ENCODE data around the gene PMF1.
"Not testable (repeated sequence)": the region's sequence is repeated elsewhere in the genome, so short reads cannot be mapped to it uniquely, and the experiment has no call there.

Gene PMF1

DNA sequence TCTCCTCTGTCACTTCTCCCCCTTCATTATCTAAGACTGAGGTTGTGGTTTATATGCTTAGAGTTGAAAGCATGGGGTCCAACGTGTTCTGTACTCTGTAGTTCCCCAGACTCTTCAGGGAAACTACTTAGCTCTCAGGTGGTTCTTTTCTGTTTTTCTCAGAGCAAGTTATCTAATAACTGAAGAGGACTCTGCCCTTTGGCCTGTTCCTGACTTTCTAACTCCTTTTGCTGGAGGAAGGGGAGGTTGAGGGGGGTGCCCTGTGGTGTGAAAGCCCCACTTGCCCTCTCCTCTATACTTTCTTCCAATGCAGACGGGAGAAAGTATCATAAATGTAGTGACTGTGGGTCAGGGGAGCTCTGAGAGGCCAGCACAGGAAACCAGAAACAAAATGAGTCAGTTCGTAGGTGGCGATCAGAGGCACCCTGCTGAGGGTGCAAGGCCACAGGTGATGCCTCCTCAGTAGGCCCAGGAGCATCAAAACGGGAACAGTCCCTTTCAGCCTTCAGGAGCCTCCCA lies 13.9 kb upstream of the PMF1 start:
- no peak for DNase-seq

DNA sequence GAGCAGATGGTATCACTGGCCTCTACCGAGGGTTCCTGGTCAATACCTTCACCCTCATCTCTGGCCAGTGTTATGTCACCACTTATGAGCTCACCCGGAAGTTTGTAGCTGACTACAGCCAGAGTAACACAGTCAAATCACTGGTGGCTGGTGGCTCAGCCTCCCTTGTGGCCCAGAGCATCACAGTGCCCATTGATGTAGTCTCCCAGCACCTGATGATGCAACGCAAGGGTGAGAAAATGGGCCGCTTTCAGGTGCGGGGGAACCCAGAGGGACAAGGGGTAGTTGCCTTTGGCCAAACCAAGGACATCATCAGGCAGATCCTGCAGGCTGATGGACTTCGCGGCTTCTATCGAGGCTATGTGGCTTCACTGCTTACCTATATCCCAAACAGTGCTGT lies 12.8 kb upstream of the PMF1 start:
- no peak for DNase-seq

DNA sequence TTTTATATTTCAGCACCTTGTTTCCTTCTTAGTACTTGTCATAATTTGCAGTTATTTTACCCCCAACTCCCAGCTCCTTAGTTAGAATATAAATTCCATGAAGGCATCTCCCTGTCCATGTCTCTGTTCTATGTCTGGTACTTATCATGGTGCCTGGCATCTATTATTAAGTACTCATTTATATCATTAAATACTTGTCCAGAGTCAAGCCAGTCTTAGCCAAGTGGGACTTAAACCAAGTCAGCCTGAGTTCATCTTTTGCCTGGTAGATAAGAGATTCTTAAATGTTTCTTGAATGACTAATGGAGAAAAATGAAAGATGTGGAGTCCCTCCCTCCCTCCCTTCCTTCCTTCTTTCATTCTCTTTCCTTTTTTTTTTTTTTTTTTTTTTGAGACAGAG lies 9.5 kb upstream of the PMF1 start:
- no peak for DNase-seq

DNA sequence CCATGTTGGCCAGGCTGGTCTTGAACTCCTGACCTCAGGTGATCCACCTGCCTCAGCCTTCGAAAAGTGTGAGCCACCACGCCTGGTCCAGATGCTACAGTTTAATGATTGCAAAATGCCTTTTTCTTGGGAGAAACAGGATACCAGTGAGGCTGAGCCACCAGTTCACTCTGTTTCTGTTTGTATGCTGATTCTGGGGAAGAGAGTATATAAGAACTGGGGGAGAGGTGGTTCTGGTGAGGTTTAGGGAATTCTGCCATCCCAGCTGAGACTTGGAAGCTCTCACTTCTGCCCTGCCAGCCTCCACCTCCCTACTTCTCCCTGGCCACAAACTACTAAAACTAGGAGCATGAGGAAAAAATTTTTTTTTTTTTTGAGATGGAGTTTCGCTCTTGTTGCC lies 8.1 kb upstream of the PMF1 start:
- no peak for DNase-seq

DNA sequence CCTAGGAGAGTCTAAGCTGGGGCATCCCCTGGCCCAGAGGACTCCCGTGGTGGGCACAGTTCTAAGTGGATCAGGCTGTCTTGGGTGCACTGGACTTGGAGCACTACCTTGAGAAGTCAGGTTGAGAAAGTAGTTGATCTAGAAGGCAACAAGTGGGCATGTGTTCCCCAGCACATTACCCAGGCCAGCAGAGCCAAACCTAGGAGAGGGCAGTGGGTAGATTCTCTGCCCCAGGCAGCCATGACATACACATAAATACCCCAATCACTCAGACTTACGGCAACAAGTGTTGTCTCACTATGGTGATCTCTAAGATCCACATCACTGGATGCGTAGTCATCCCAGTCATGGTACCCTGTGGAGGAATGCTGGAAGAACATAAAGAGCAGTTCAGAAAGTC lies 1.6 kb upstream of the PMF1 start:
- no peak for DNase-seq

DNA sequence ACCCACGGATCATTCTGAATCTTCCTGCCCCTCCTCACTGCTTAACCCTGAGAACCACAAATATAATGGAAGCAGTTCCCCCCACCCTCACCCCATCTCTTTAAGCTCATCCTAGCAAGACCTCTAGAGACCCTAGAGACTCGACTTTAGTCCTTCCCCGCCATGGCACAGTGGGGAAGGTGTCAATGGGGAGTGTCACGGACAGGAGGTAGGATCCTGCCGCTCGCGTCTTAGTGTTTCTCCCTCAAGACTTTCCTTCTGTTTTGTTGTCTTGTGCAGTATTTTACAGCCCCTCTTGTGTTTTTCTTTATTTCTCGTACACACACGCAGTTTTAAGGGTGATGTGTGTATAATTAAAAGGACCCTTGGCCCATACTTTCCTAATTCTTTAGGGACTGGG lies 677 bp upstream of the PMF1 start:
- DNase-seq, result no peak

DNA sequence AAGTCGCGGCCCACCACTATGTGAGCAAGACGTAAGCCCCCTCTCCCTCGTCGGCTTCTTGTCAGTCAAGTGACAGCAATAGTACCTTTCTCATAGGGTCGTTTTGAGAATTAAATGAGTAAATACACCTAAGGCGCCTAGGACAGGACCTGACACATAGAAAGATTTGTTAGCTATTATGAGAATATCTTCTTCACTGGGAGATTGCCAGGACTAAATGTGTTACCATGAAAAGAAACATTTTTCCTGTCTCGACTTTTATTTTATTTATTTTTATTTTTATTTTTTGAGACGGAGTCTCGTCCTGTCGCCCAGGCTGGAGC lies 798 bp downstream of the PMF1 start:
- no peak for DNase-seq

DNA sequence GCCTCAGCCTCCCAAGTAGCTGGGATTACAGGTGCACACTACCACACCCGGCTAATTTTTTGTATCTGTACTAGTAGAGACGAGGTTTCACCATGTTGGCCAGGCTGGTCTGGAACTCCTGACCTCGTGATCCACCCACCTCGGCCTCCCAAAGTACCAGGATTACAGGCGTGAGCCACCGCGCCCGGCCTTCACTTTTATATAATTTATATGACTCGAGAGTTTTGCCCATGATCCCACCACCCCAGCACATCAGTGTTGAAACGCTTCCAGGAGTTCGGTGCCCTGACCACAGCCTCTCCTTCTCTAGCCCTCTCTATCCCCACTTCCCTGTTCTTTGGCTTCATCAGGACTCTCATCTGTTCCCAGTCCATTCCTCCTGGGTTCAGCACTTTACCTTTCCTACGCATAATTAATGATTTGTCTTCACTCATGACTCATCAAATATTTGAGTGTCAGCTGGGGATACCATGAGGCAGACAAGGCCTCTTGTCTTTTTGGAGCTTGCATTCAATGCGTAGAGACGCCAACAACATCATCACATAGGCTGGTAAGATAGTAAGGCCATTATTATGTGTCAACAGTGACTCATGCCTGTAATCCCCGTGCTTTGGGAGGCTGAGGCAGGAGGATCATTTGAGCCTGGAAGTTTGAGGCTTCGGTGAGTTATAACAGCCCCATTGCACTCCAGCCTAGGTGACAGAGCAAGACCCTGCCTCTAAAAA lies 1.4 kb downstream of the PMF1 start:
- DNase-seq, result peak; percentile 17

DNA sequence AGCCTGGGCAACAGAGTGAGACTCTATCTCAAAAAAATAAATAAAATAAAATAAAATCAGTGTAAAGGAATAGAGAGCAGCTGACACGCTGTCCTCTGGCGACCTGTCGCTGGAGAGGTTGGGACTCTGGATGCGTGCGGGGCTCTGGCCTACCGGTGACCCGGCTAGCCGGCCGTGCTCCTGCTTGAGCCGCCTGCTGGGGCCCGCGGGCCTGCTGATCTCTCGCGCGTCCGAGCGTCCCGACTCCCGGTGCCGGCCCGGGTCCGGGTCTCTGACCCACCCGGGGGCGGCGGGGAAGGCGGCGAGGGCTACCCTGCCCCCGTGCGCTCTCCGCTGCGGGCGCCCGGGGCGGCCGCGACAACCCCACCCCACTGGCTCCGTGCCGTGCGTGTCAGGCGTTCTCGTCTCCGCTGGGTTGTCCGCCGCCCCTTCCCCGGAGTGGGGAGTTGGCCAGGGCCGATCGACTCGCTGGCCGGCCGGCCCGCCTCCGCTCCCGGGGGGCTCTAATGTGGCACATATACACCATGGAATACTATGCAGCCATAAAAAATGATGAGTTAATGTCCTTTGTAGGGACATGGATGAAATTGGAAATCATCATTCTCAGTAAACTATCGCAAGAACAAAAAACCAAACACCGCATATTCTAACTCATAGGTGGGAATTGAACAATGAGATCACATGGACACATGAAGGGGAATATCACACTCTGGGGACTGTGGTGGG lies 3.7 kb downstream of the PMF1 start:
- not testable (repeated sequence) for DNase-seq

DNA sequence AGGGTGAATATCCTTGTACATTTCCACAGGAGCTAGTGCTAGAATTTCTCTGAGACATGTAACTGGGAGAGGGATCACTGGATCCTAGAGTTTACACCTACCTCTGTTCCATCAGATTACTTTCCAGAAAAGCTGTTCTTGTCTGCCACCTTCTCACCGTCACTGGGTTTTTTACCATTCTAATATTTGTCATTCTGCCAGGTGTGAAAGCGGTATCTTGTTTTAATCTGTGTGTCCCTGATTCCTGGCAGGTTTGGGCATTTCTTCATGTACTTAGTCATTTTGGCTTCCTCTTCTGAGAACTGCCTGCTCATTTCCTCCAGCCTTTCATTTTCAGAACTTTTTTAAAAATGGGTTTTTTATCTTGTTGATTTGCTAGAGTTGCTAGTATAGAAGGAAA lies 5.1 kb downstream of the PMF1 start:
- DNase-seq, result no peak

DNA sequence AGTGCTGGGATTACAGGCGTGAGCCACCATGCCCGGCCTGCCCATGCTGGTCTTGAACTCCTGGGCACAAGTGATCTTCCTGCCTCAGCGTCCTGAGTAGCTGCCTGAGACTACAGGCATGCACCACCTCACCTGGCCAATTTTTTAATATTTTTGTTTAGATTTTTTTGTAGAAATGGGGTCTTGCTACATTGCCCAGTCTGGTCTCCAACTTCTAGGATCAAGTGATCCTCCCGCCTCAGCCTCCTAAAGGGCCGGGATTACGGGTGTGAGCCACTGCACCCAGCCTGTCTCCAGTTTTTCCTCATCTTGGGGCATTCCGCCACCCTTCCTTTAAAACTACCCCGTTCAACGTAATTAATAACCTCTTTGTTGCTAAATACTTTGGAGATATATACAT lies 7.4 kb downstream of the PMF1 start:
- no peak for DNase-seq

DNA sequence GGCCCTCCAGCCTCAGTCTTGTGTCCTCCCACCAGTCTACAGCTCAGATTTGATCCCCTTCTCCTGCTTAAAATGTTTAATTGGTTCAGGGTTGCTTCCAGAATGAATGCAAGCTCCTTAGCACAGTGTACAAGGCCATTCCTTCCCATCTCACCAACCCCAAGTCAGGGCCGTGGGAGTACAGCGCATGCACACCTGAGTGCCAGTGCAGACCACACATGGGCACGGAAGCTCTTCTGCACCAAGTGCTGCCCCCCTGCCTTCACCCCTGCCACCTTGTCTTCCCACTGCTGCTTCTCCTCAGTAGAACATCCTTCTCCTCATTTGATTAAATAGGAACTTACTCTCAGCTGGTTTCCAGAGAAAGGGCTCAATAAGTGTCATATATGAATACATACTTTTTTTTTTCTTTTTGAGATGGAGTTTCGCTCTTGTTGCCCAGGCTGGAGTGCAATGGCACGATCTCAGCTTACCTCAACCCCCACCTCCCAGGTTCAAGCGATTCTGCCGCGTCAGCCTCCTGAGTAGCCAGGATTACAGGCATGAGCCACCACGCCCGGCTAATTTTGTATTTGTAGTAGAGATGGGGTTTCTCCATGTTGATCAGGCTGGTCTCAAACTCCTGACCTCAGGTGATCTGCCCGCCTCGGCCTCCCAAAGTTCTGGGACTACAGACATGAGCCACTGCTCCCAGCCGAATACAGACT lies 9.3 kb downstream of the PMF1 start:
- no peak for DNase-seq

DNA sequence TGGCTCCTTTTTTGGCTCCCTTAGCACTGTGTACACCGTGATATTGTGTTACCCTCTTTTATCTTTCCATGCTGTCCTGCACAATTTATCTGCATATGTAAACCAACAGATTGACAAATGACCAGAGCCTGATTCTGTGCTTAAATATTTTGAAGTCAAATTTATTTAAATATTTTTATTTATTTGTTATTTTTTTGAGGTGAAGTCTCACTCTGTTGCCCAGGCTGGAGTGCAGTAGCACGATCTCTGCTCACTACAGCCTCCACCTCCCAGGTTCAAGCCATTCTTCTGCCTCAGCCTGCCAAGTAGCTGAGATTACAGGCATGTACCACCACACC lies 12.8 kb downstream of the PMF1 start:
- no peak for DNase-seq

DNA sequence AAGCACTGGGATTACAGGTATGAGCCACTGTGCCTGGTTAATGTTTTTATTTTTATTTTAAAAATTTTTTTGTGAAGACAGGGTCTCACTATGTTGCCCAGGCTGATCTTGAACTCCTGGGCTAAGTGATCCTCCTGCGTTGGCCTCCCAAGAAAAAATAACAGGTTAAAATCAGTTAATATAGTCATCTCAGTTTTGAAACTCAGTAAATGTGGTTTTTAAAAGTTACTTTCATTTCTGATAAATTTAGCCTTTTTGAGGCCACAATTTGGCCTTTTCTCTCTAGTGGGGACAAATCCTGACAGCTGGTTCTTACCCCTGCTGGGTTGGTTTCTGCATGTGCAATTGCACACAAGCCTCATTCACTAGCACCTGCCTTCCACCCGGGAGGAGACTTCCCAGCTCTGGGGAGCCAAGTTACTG lies 13.3 kb downstream of the PMF1 start:
- DNase-seq, result no peak

DNA sequence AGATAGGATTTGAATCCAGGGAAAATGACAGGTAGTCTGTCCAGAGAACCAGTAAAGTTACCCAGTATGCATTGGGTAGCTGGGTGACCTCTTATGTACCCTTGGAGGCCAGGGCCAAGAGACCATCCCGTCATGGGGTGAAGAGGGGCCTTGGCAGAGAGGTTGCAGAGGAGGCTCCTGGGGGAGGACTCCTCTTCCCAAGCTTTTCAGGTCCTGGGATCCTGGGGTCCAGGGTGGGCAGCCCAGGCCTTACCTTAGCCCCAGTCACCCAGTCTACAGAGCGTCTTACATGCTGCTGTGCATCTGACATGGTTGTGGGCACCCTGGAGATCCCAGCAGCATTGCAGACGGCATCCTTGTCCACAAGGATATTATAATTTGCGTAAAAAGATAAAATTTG lies 14.0 kb downstream of the PMF1 start:
- DNase-seq, result no peak

DNA sequence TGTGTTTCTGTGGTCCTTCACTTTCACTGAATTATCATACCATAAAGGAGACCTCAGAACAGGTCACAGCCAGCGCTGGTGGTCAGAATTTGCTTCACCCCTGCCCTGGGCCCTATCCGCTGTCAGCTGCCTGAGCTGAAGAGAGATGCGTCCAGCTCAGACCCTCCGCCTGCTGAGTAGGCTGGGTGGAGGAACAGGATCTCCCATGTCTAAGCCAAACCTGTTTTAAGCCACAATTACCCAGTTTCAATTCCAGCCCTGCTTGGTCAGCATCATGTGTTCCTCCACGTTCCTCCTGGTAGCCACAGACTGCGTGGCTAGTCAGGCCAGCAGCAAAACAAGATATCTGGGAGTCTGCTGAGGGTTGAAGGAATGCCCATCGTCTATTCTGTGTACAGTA lies 15.7 kb downstream of the PMF1 start:
- no peak for DNase-seq

DNA sequence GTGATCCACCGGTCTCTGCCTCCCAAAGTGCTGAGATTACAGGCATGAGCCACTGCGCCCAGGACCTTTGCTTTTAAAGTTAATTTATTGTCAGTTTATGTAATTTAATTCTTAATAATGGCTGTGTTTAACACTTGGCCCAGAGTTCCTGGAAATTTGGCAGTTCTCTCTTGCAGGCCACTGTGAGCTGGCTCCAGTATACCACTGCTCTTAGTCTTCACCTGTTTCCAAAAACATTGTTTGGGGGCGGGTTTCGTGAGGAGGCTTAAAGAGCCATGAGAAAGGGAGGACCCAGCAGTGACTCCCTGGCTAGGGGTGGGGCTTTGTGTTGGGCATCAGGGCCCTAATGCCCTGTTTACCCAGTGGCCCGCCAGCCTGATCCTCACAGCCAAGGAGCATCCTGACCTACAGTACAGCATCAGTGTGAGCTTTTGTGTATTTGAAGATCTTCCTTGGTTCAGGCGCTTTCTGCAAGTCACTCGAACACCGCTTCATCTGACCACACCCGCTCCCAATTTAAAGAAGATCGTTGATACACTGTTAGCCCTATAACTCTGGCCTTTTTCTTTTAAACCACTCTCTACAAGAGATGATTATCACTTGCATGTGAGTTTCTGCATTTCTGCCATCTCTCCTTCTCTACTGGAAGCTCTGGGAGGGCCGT lies 17.1 kb downstream of the PMF1 start:
- no peak for DNase-seq

DNA sequence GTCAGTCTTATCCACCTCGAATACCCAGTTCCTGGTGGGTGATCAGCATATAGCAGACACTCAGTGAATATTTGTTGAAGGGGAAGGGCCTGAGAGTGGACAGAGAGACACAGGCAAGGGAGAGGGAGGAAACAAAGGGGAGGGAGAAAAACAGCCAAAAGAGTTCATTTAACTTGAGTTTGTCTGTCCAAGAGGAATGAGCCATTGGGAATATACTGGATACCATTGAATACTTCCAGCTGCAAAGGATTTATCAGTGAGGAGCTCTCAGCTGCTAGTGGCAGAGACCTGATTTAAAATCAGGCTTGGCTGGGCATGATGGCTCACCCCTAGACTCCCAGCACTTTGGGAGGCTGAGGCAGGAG lies 17.6 kb downstream of the PMF1 start:
- DNase-seq, result no peak

DNA sequence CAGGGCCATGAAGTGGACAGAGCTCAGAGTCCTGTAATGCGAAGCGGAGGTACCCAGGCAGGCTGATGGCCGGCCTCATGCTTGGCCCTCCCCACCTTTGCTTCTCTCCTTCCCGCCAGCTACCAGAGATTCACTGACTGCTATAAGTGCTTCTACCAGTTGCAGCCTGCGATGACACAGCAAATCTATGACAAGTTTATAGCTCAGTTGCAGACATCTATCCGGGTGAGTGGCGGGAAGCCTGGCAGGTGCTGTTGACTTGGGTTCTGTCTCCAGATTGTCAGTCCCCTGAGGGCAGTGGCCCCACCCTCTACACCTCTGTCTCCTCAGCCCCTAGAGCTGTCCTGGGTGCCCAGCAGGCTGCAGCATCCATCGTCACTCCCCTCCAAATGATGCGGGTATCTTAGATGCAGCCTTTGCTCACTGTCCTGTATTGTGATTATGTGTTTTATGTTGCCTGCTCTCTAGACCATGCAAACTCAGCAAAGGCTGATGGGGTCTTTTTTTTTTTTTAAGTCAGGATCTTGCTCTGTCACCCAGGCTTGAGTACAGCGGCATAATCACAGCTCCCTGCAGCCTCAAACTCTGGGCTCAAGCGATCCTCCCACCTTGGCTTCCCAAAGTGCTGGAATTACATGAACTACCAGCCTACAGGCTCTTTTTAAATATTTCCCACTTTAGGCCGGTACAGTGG lies 19.5 kb downstream of the PMF1 start:
- no peak for DNase-seq

DNA sequence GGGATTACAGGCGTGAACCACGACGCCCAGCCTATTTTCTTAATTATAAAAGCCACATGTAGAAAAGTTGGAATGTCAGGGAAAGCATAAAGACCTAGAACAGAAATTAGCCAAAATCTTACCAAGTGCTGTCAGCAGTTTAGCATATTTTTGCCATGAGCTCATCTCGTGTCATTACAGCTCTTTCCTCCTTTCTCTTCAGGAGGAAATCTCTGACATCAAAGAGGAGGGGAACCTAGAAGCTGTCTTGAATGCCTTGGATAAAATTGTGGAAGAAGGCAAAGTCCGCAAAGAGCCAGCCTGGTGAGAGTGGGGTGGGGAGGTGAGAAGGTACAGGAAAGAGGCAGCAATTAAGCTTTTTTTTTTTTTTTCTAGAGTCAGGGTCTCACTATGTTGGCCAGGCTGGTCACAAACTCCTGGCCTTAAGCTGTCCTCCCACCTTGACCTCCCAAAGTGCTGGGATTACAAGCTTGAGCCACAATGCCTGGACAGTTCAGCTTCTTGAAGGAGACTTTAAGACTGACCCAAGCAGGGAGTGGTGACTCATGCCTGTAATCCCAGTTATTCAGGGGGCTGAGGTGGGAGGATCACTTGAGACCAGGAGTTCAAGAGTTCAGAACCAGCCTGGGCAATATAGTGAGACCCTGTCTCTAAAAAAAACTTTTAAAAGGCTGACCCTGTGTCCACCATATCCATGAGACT lies 20.8 kb downstream of the PMF1 start:
- no peak for DNase-seq

DNA sequence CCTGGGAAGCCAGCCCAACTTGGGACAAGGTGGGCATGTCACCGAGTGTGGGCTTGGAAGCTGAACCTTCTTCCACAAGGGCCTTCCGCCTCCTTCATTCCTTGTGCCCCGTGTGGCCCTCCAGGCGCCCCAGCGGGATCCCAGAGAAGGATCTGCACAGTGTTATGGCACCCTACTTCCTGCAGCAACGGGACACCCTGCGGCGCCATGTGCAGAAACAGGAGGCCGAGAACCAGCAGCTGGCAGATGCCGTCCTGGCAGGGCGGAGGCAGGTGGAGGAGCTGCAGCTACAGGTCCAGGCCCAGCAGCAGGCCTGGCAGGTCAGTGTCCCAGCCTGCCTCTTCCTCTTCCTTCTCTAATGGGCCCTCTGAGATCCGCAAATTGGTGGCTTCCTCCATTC lies 23.4 kb downstream of the PMF1 start:
- no peak for DNase-seq

DNA sequence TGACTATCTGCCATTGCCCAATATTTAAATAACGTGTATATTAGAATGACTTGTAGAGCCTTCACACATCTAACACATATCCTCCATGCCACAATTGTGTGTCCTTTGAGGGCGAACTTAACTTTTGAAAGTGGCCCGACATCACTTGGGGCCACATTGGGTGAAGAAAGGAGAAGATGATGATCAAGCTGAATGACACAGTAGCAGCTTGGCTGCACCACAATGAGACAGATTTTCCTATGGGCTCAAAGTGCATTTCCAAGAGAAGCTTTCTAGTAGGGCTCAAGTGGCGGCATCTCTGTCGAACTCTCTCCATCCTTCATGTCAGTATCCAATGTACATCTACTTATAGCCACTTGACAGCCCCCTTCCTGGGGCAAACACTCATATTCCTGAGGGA lies 25.4 kb downstream of the PMF1 start:
- no peak for DNase-seq
